ENCODE data around the gene ANKS1B. TPM values are rescaled to one million over a fixed set of nuclear protein-coding genes. Genes with fewer than 3 reads are reported as not detected.

The ANKS1B gene
- total RNA-seq, 1 experiment from 2014 or later = 9.7 TPM

DNA sequence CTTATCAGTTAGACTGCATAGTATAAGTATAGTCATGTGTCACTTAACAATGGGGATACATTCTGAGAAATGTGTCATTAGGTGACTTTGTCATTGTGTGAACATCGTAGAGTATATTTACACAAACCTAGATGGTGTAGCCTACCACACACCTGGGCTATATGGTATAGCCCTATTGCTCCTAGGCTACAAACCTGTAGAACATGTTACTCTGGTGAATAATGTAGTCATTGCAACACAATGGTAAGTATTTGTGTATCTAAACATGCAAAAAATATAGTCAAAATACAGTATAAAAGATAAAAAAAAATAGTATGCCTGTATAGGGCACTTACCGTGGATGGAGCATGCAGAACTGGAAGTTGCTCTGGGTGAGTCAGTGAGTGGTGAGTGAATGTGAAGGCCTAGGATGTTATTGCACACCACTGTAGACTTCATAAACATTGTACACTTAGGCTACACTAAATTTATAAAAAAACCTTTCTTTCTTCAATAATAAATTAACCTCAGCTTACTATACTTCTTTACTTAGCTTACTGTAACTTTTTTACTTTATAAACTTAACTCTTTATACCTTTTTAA is 40.3 kb upstream of the ANKS1B start:
- in situ Hi-C loops (cut with HindIII; ENCODE audit: low pct_unique_long_range_greater_than_20kb, low sequenced_read_pairs) = no loop called here
- no peaks in the 10 kb centered on the region for H3K4me1 ChIP-seq (ENCODE audit: control insufficient read depth, insufficient read depth, low read length)
- H3K36me3 ChIP-seq (ENCODE audit: control insufficient read depth, insufficient read depth, low read length) = no peaks in the 10 kb centered on the region
- DNase-seq (ENCODE audit: low read depth, low spot score) (no peak), ATAC-seq (no peak)
- ChIA-PET CTCF (no interaction called here), POLR2A (interaction anchor here (0.7 kb wide), 1 partner anchor 273 kb away, joined by 3 read pairs; no protein-coding TSS in a partner anchor)
- intact Hi-C loops (cut with micrococcal nuclease; ENCODE audit: unreplicated experiment) = no loop called here
- TF ChIP-seq SIN3A (IDR thresholded peaks at IDR 0.05; ENCODE audit: borderline replicate concordance, insufficient read depth, low read depth, low read length) (no peak), TCF7L2 (IDR thresholded peaks at IDR 0.05; ENCODE audit: low read depth, low read length) (no peak), POLR2AphosphoS5 (IDR thresholded peaks at IDR 0.05; ENCODE audit: low read depth, low read length) (no peak)
- TF ChIP-seq, protein P1, sequence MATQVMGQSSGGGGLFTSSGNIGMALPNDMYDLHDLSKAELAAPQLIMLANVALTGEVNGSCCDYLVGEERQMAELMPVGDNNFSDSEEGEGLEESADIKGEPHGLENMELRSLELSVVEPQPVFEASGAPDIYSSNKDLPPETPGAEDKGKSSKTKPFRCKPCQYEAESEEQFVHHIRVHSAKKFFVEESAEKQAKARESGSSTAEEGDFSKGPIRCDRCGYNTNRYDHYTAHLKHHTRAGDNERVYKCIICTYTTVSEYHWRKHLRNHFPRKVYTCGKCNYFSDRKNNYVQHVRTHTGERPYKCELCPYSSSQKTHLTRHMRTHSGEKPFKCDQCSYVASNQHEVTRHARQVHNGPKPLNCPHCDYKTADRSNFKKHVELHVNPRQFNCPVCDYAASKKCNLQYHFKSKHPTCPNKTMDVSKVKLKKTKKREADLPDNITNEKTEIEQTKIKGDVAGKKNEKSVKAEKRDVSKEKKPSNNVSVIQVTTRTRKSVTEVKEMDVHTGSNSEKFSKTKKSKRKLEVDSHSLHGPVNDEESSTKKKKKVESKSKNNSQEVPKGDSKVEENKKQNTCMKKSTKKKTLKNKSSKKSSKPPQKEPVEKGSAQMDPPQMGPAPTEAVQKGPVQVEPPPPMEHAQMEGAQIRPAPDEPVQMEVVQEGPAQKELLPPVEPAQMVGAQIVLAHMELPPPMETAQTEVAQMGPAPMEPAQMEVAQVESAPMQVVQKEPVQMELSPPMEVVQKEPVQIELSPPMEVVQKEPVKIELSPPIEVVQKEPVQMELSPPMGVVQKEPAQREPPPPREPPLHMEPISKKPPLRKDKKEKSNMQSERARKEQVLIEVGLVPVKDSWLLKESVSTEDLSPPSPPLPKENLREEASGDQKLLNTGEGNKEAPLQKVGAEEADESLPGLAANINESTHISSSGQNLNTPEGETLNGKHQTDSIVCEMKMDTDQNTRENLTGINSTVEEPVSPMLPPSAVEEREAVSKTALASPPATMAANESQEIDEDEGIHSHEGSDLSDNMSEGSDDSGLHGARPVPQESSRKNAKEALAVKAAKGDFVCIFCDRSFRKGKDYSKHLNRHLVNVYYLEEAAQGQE (IDR thresholded peaks at IDR 0.05; ENCODE audit: insufficient read depth in 1 of 2, low read depth in 2 of 2, low read length in 1 of 2) = no peak
- TF ChIP-seq, protein P2, sequence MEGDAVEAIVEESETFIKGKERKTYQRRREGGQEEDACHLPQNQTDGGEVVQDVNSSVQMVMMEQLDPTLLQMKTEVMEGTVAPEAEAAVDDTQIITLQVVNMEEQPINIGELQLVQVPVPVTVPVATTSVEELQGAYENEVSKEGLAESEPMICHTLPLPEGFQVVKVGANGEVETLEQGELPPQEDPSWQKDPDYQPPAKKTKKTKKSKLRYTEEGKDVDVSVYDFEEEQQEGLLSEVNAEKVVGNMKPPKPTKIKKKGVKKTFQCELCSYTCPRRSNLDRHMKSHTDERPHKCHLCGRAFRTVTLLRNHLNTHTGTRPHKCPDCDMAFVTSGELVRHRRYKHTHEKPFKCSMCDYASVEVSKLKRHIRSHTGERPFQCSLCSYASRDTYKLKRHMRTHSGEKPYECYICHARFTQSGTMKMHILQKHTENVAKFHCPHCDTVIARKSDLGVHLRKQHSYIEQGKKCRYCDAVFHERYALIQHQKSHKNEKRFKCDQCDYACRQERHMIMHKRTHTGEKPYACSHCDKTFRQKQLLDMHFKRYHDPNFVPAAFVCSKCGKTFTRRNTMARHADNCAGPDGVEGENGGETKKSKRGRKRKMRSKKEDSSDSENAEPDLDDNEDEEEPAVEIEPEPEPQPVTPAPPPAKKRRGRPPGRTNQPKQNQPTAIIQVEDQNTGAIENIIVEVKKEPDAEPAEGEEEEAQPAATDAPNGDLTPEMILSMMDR (IDR thresholded peaks at IDR 0.05) = no peak
- H3K9me3 ChIP-seq (ENCODE audit: control insufficient read depth, insufficient read depth, low read depth, low read length) = no peaks in the 10 kb centered on the region
- no peak overlapping the region for H3K4me3 ChIP-seq (ENCODE audit: low read depth in 2 of 2, low read length in 2 of 2)
- BruUV-seq (replicated peaks) = no TSS peak
- H3K27ac ChIP-seq (ENCODE audit: low read length) = no peak overlapping the region
- no peaks in the 10 kb centered on the region for H3K27me3 ChIP-seq (ENCODE audit: control insufficient read depth, insufficient read depth, low read length)

DNA sequence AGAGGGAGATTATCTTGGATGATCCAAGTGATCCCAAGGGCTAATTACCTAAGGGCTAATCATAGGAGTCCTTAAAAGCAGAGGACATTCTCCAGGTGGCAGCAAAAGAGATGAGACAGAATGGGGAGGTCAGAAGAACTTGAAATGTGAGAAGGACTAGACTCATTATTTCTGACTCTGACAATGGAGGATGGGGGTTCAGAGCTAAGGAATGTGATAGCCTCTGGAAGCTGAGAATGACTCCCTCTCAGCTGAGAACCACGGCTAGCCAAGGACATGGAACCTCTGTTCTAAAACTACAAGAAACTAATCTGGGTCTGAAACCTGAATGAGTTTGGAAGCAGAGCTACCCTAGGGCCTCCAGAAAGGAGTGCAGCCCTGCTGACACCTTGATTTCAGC is 35.6 kb upstream of the ANKS1B start:
- BruUV-seq (replicated peaks) = no TSS peak
- in situ Hi-C loops (cut with HindIII; ENCODE audit: low pct_unique_long_range_greater_than_20kb, low sequenced_read_pairs) = no loop called here
- Histone ChIP-seq H3K27me3 (ENCODE audit: control insufficient read depth, insufficient read depth, low read length) (no peaks in the 10 kb centered on the region), H3K9me3 (ENCODE audit: control insufficient read depth, insufficient read depth, low read depth, low read length) (no peaks in the 10 kb centered on the region), H3K27ac (ENCODE audit: low read length) (no peak overlapping the region), H3K4me1 (ENCODE audit: control insufficient read depth, insufficient read depth, low read length) (no peaks in the 10 kb centered on the region), H3K4me3 (ENCODE audit: low read depth in 2 of 2, low read length in 2 of 2) (no peak overlapping the region), H3K36me3 (ENCODE audit: control insufficient read depth, insufficient read depth, low read length) (no peaks in the 10 kb centered on the region)
- no peak for DNase-seq (ENCODE audit: low read depth, low spot score)
- intact Hi-C loops (cut with micrococcal nuclease; ENCODE audit: unreplicated experiment) = no loop called here
- ChIA-PET CTCF (no interaction called here), POLR2A (no interaction called here)
- TF ChIP-seq POLR2AphosphoS5 (IDR thresholded peaks at IDR 0.05; ENCODE audit: low read depth, low read length) (no peak), TCF7L2 (IDR thresholded peaks at IDR 0.05; ENCODE audit: low read depth, low read length) (no peak), SIN3A (IDR thresholded peaks at IDR 0.05; ENCODE audit: borderline replicate concordance, insufficient read depth, low read depth, low read length) (no peak)
- TF ChIP-seq, protein P2 (IDR thresholded peaks at IDR 0.05) = no peak
- TF ChIP-seq, protein P1 (IDR thresholded peaks at IDR 0.05; ENCODE audit: insufficient read depth in 1 of 2, low read depth in 2 of 2, low read length in 1 of 2) = no peak
- ATAC-seq = no peak
